ENCODE measurements around the gene COL13A1.

GRCh38 chr10:69851306-69851705 is 49.6 kb downstream of the COL13A1 start:
- TF ChIP-seq CTCF (IDR thresholded peaks at IDR 0.05) = no peak
- TF ChIP-seq POLR2A (IDR thresholded peaks at IDR 0.05) = no peak
